Uterus (tissue), 4 donors: ENCODE data around the gene ZEB1. TPM values are rescaled to one million over a fixed set of nuclear protein-coding genes. Genes with fewer than 3 reads are reported as not detected.

Experiments
- DNase-seq, 2 donors: peaks; one replicate each; pipeline ENCODE4 v3.0.0-alpha.2; 2019 to 2020
- H3K27ac ChIP-seq, 2 donors: fragments of 200-600 bp; sonication (generic); 1 replicate in 1 of 2; 2 replicates in 1 of 2; pipeline ENCODE4 v1.5.1; 2016 to 2018
- H3K27me3 ChIP-seq, 2 donors: fragments of 200-600 bp; sonication (generic); one replicate each; pipeline ENCODE4 v1.5.1; 2018 to 2019; ENCODE audit warnings: control low read depth in 1 of 2
- H3K36me3 ChIP-seq, 2 donors: fragments of 200-600 bp; sonication (generic); one replicate each; pipeline ENCODE4 v1.5.1; 2019; ENCODE audit warnings: control low read depth in 1 of 2
- H3K4me1 ChIP-seq, 2 donors: fragments of 200-600 bp; sonication (generic); one replicate each; pipeline ENCODE4 v1.5.1; 2018 to 2019; ENCODE audit warnings: control low read depth in 1 of 2
- H3K4me3 ChIP-seq, 2 donors: fragments of 200-600 bp; sonication (generic); 1 replicate in 1 of 2; 2 replicates in 1 of 2; pipeline ENCODE4 v1.5.1; 2018 to 2019; ENCODE audit warnings: mild to moderate bottlenecking in 1 of 2
- H3K9me3 ChIP-seq, 2 donors: fragments of 200-600 bp; sonication (generic); one replicate each; pipeline ENCODE4 v1.5.1; 2019; ENCODE audit warnings: control low read depth in 1 of 2
- POLR2A ChIP-seq, 2 donors: fragments of 450-650 bp; IDR thresholded peaks; one replicate each; pipeline ENCODE4 v1.6.1; 2016; ENCODE audit warnings: antibody characterized with exemption in 2 of 2, mild to moderate bottlenecking in 1 of 2, moderate library complexity in 1 of 2
- intact Hi-C: fragments of 100-400 bp; cut with DNase I; formaldehyde crosslinking; loops from one replicate; pipeline ENCODE4 v1.15.1; 2023; ENCODE audit warnings: low total_unique reads
- total RNA-seq, 4 donors: library from RNA; depleted of rRNA in 3 of 4; stranded (reverse); fragments of >200 nt in 3 of 4; gene quantifications; one replicate each; pipeline versions ENCODE4 v1.1.0 to v1.2.4, GENCODE V29; 2014 to 2023
- TF ChIP-seq, protein P1 (sequence below), 4 experiments: fragments of 200-600 bp in 2 of 4; fragments of 450-650 bp in 2 of 4; sonication (generic) in 2 of 4; IDR thresholded peaks; one replicate each; pipeline ENCODE4 v1.5.1; 2016 to 2019; ENCODE audit warnings: antibody characterized with exemption in 4 of 4, mild to moderate bottlenecking in 2 of 4, moderate library complexity in 1 of 4
- donor health status: DM: yes; HTN: yes; CAD: no.

The ZEB1 gene
- total RNA-seq, 4 donors from 2014 or later: 97.6 to 229 (median 210) TPM

DNA sequence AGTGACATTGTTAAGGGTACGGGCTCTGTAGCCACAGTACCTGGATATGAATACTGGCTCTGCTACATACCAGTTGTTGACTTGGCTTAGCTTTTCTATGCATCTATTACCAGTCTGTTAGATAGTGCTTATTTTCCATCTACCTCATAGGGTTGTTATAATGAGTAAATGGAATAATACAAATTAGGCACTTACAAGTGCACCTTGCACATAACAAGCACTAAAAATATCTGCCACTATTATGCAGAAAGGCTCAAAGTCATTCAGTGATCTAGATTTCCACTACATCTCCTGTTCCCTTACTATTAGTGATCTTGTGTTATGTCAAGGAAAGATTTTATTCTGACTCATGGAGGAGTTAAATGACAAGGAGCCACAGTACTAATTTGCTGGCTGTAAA is 27.9 kb upstream of the ZEB1 start:
- intact Hi-C loops: no loop called here
- Histone ChIP-seq H3K27me3 (no peaks in the 10 kb centered on the region), H3K27ac (no peak overlapping the region), H3K36me3 (no peaks in the 10 kb centered on the region), H3K9me3 (no peaks in the 10 kb centered on the region), H3K4me3 (no peak overlapping the region), H3K4me1 (no peaks in the 10 kb centered on the region)
- TF ChIP-seq, protein P1, sequence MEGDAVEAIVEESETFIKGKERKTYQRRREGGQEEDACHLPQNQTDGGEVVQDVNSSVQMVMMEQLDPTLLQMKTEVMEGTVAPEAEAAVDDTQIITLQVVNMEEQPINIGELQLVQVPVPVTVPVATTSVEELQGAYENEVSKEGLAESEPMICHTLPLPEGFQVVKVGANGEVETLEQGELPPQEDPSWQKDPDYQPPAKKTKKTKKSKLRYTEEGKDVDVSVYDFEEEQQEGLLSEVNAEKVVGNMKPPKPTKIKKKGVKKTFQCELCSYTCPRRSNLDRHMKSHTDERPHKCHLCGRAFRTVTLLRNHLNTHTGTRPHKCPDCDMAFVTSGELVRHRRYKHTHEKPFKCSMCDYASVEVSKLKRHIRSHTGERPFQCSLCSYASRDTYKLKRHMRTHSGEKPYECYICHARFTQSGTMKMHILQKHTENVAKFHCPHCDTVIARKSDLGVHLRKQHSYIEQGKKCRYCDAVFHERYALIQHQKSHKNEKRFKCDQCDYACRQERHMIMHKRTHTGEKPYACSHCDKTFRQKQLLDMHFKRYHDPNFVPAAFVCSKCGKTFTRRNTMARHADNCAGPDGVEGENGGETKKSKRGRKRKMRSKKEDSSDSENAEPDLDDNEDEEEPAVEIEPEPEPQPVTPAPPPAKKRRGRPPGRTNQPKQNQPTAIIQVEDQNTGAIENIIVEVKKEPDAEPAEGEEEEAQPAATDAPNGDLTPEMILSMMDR (IDR thresholded peaks at IDR 0.05): no peak
- no peak for TF ChIP-seq POLR2A (IDR thresholded peaks at IDR 0.05)
- no peak for DNase-seq

DNA sequence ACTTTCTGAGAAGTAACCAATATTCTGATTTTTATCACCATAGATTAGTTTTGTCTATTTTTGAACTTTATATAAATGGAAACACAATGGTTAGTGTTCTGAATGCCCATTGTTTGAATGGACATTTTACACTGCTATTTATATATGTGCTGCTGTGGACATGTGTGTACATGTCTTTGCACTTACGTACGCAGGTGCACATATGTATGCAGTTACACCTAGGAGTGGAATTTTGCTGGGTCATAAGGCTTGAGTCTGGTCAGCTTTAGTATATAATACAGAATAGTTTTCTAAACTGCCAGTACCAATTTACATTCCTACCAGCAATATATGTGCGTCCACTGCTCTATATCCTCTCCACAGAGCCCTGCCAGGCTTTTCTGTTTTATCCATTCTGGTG is 24.5 kb upstream of the ZEB1 start:
- no peak for TF ChIP-seq POLR2A (IDR thresholded peaks at IDR 0.05)
- TF ChIP-seq, protein P1 (IDR thresholded peaks at IDR 0.05): no peak
- H3K27me3 ChIP-seq: no peaks in the 10 kb centered on the region
- intact Hi-C loops: no loop called here
- no peaks in the 10 kb centered on the region for H3K9me3 ChIP-seq
- H3K27ac ChIP-seq: no peak overlapping the region
- no peak overlapping the region for H3K4me3 ChIP-seq
- no peaks in the 10 kb centered on the region for H3K4me1 ChIP-seq
- no peaks in the 10 kb centered on the region for H3K36me3 ChIP-seq
- DNase-seq: no peak

- H3K27me3 ChIP-seq: no peaks in the 10 kb centered on the region
- H3K36me3 ChIP-seq: no peaks in the 10 kb centered on the region
- H3K4me3 ChIP-seq: no peak overlapping the region
- H3K9me3 ChIP-seq: no peaks in the 10 kb centered on the region
- H3K27ac ChIP-seq: no peak overlapping the region
- intact Hi-C loops: no loop called here
- no peaks in the 10 kb centered on the region for H3K4me1 ChIP-seq
- TF ChIP-seq, protein P1 (IDR thresholded peaks at IDR 0.05): no peak
- TF ChIP-seq POLR2A (IDR thresholded peaks at IDR 0.05): no peak
- DNase-seq: no peak
Observed at GRCh38 chr10:31296754-31297153, 22.3 kb upstream of the ZEB1 start.

GRCh38 chr10:31299119-31299518 is 19.9 kb upstream of the ZEB1 start:
- intact Hi-C loops: no loop called here
- no peak for DNase-seq
- TF ChIP-seq POLR2A (IDR thresholded peaks at IDR 0.05): no peak
- TF ChIP-seq, protein P1 (IDR thresholded peaks at IDR 0.05): no peak
- H3K27me3 ChIP-seq: no peaks in the 10 kb centered on the region
- no peaks in the 10 kb centered on the region for H3K4me1 ChIP-seq
- no peak overlapping the region for H3K4me3 ChIP-seq
- H3K36me3 ChIP-seq: no peaks in the 10 kb centered on the region
- no peaks in the 10 kb centered on the region for H3K9me3 ChIP-seq
- no peak overlapping the region for H3K27ac ChIP-seq

DNA sequence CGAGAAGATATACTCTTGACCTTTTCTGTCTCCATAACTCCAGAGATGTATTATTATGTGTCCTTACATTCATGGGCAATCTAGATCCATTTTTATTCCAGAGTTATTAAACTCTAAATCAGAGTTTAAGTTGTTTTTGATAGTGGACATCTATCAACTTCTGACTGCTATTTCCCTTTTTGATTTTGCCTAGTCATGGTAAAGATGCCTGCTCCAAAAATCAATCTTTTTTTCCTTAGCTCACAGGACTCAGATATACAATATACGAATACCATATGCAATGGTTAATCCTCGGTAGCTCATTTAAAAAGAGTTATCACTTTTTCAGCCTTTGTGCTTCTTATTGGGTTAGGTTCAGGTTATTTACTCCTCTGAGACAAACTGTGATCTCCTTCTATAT is 15.8 kb upstream of the ZEB1 start:
- H3K36me3 ChIP-seq: no peaks in the 10 kb centered on the region
- H3K9me3 ChIP-seq: no peaks in the 10 kb centered on the region
- no peaks in the 10 kb centered on the region for H3K27me3 ChIP-seq
- no peaks in the 10 kb centered on the region for H3K4me1 ChIP-seq
- intact Hi-C loops: no loop called here
- TF ChIP-seq, protein P1 (IDR thresholded peaks at IDR 0.05): no peak
- TF ChIP-seq POLR2A (IDR thresholded peaks at IDR 0.05): no peak
- no peak overlapping the region for H3K27ac ChIP-seq
- H3K4me3 ChIP-seq: no peak overlapping the region
- DNase-seq: no peak
